ENCODE data around the gene NSMF.

NSMF gene

DNA sequence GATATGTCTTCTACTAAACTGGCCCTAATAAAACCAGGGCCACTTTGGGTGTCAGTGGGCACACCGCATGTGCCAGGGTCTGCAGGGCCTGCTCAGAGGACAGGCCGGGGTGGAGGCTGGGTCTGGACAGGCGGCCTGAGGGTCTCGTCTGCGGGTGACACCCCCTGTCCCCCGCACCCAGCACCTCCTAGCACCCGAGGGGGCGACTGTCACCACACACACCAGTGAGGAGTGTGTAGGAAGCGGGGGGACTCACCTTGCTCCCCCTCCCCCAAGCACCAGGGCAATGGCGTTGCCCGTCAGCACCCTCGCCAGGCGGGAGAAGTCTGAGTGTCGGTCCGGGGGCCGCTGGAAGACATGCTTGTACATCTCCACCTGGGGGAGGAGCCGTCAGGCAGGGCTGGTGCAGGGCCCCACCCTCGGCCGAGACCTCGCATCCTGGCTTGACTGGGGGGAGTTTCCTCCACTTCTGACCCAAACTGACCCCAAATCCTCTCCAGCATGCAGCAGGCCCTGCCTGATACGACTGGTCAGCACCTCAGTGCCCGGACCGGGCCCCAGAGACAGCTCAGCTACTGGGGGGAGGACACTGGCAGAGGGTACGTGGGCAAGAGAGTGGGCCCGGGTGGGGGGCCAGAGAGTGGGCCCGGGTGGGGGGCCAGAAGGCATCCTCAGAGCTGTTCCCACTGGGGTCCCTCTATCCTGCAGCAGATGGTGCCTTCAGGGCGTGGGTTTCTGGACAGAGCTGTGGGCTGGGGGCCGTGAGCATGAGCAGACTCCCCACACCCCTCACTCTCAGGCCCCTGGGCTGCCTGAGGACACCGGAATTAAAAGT is 18.9 kb upstream of the NSMF start:
- H3K9ac ChIP-seq, result no peak overlapping the region
- no peaks in the 10 kb centered on the region for H3K79me2 ChIP-seq (ENCODE audit: insufficient read depth, low read depth)
- no peaks in the 10 kb centered on the region for H3K36me3 ChIP-seq (ENCODE audit: insufficient read depth)
- no peaks in the 10 kb centered on the region for H4K20me1 ChIP-seq (ENCODE audit: insufficient read depth)
- 0 out of 2 replicates have a peak, but pooled peaks cover 3% of the 10 kb centered on the region for H3K27me3 ChIP-seq (ENCODE audit: insufficient read depth, low read depth)
- H2AFZ ChIP-seq (ENCODE audit: low read depth), result no peak overlapping the region
- H3K4me3 ChIP-seq (IDR thresholded peaks at IDR 0.05; ENCODE audit: insufficient read depth, low read depth, low read length), result no peak overlapping the region
- H3K4me1 ChIP-seq (ENCODE audit: low read depth, poor library complexity, severe bottlenecking), result peaks cover 5% of the 10 kb centered on the region
- TF ChIP-seq, protein P1, sequence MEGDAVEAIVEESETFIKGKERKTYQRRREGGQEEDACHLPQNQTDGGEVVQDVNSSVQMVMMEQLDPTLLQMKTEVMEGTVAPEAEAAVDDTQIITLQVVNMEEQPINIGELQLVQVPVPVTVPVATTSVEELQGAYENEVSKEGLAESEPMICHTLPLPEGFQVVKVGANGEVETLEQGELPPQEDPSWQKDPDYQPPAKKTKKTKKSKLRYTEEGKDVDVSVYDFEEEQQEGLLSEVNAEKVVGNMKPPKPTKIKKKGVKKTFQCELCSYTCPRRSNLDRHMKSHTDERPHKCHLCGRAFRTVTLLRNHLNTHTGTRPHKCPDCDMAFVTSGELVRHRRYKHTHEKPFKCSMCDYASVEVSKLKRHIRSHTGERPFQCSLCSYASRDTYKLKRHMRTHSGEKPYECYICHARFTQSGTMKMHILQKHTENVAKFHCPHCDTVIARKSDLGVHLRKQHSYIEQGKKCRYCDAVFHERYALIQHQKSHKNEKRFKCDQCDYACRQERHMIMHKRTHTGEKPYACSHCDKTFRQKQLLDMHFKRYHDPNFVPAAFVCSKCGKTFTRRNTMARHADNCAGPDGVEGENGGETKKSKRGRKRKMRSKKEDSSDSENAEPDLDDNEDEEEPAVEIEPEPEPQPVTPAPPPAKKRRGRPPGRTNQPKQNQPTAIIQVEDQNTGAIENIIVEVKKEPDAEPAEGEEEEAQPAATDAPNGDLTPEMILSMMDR (conservative IDR thresholded peaks at IDR 0.05; ENCODE audit: low read depth, low read length), result no peak
- H3K4me2 ChIP-seq, result no peak overlapping the region
- H3K27ac ChIP-seq, result peak overlapping the region; percentile 39; the same call in 1 of the 2 replicates

DNA sequence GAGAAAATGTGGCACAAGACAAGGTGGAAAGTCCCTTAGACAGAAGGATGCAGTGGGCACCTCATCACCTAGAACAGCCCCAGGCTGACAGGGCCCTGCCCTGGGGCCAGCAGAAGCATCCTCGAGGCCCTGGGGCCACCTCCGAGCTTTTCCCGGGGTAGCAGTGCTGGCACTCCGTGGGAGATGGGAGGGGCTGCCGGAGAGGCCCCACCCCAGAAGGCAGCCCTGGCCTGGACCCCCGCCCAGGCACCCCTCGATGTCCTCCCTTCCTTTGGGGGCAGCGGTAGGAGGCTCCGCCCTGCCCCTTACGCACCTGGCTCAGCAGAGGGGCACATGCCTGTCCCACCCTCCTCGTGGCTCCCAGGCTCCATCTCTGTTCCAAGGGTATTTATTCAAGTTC is 17.7 kb upstream of the NSMF start:
- Histone ChIP-seq H3K27me3 (ENCODE audit: insufficient read depth, low read depth) (0 out of 2 replicates have a peak, but pooled peaks cover under 1% of the 10 kb centered on the region), H2AFZ (ENCODE audit: low read depth) (no peak overlapping the region), H3K4me2 (no peak overlapping the region), H3K79me2 (ENCODE audit: insufficient read depth, low read depth) (no peaks in the 10 kb centered on the region), H3K27ac (peak overlapping the region; percentile 39; the same call in 1 of the 2 replicates), H4K20me1 (ENCODE audit: insufficient read depth) (no peaks in the 10 kb centered on the region), H3K4me3 (IDR thresholded peaks at IDR 0.05; ENCODE audit: insufficient read depth, low read depth, low read length) (no peak overlapping the region), H3K4me1 (ENCODE audit: low read depth, poor library complexity, severe bottlenecking) (peaks cover 7% of the 10 kb centered on the region), H3K36me3 (ENCODE audit: insufficient read depth) (no peaks in the 10 kb centered on the region), H3K9ac (no peak overlapping the region; the same call in 1 of the 2 replicates)
- TF ChIP-seq, protein P1 (conservative IDR thresholded peaks at IDR 0.05; ENCODE audit: low read depth, low read length), result no peak

DNA sequence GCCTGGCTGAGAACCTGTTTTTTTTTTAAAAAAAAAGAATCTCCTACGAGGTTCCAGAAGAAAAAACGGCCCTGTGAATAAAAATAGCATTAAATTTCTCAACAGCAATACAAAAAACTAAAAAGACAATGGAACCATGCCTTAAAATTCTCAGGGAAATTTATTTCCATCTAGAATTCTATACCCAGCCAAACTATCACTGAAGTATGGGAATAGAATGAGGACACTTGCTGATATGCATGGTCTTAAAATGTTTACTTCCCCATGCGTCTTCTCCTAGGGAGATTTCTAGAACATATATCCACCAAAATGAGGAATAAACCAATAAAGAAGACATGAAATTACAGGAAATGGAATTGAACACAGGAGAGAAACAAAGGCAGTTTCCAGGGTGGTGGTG is 16.5 kb upstream of the NSMF start:
- no peak overlapping the region for H3K27ac ChIP-seq
- no peak overlapping the region for H3K4me2 ChIP-seq
- peaks cover 9% of the 10 kb centered on the region for H3K4me1 ChIP-seq (ENCODE audit: low read depth, poor library complexity, severe bottlenecking)
- H4K20me1 ChIP-seq (ENCODE audit: insufficient read depth), result no peaks in the 10 kb centered on the region
- H3K79me2 ChIP-seq (ENCODE audit: insufficient read depth, low read depth), result no peaks in the 10 kb centered on the region
- H3K27me3 ChIP-seq (ENCODE audit: insufficient read depth, low read depth), result no peaks in the 10 kb centered on the region
- H3K36me3 ChIP-seq (ENCODE audit: insufficient read depth), result no peaks in the 10 kb centered on the region
- no peak overlapping the region for H3K4me3 ChIP-seq (IDR thresholded peaks at IDR 0.05; ENCODE audit: insufficient read depth, low read depth, low read length)
- no peak overlapping the region for H2AFZ ChIP-seq (ENCODE audit: low read depth)
- TF ChIP-seq, protein P1 (conservative IDR thresholded peaks at IDR 0.05; ENCODE audit: low read depth, low read length), result no peak
- no peak overlapping the region for H3K9ac ChIP-seq

DNA sequence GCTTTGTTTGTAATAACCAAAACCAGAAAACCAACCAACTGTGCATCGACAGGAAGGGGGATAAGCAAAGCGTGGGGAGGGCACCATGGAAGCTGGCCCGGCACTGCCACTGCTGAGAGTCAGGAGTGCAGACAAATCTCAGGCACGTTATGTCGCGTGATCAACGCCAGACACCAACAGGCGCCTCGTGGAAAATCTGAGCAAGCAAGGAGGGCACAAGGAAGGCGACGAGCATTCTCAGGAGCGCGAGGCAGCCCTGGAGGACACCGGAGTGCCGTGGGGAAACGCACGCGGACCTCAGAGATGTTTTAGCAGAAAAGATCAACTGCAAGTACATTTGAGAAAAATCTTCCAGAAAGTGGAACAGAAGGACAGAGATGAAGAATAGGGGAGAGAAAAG is 15.1 kb upstream of the NSMF start:
- Histone ChIP-seq H2AFZ (ENCODE audit: low read depth) (no peak overlapping the region), H3K9ac (no peak overlapping the region), H3K27me3 (ENCODE audit: insufficient read depth, low read depth) (no peaks in the 10 kb centered on the region; the same call in 1 of the 2 replicates), H3K4me2 (no peak overlapping the region), H3K4me3 (IDR thresholded peaks at IDR 0.05; ENCODE audit: insufficient read depth, low read depth, low read length) (no peak overlapping the region), H3K79me2 (ENCODE audit: insufficient read depth, low read depth) (no peaks in the 10 kb centered on the region), H3K27ac (no peak overlapping the region), H3K4me1 (ENCODE audit: low read depth, poor library complexity, severe bottlenecking) (peaks cover 9% of the 10 kb centered on the region), H4K20me1 (ENCODE audit: insufficient read depth) (no peaks in the 10 kb centered on the region), H3K36me3 (ENCODE audit: insufficient read depth) (no peaks in the 10 kb centered on the region)
- TF ChIP-seq, protein P1 (conservative IDR thresholded peaks at IDR 0.05; ENCODE audit: low read depth, low read length), result no peak

Data from KMS-11 (cell line).